Erythroblast (primary cell): Measurements from ENCODE around the gene AQP11.

Source experiments
- GATA1 ChIP-seq: IDR thresholded peaks from 2 replicates; pipeline ENCODE4 v1.6.1; 2011; ENCODE audit warnings: low read depth, mild to moderate bottlenecking, control low read depth, low read length, moderate library complexity
- POLR2A ChIP-seq: IDR thresholded peaks from 2 replicates; pipeline ENCODE4 v1.6.1; 2011; ENCODE audit warnings: mild to moderate bottlenecking, low read length

DNA sequence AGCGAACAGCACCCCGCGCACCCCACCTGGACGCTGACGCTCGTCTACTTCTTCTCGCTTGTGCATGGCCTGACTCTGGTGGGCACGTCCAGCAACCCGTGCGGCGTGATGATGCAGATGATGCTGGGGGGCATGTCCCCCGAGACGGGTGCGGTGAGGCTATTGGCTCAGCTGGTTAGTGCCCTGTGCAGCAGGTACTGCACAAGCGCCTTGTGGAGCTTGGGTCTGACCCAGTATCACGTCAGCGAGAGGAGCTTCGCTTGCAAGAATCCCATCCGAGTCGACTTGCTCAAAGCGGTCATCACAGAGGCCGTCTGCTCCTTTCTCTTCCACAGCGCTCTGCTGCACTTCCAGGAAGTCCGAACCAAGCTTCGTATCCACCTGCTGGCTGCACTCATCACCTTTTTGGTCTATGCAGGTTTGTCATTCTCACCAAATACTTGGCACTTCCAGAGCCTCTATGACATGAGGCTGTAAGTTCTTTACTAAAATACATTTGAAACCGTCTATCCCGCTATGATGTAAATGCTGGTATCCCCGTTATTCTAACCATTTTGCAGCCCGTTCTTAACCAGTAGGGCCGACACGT is 535 bp downstream of the AQP11 start:
- TF ChIP-seq POLR2A (no peak), GATA1 (no peak)
